Measurements from ENCODE around the gene DLK2. TPM values are rescaled to one million over a fixed set of nuclear protein-coding genes. Genes with fewer than 3 reads are reported as not detected.

DLK2 gene
- total RNA-seq, 1 donor from 2014 or later = 3.9 TPM

GRCh38 chr6:43477235-43478007, 22.1 kb upstream of the DLK2 start, which contains the start of gene TJAP1:
Gene TJAP1 (plus strand): TSS chr6:43477570. CDS start chr6:43499002, 21,432 bp downstream.
- Histone ChIP-seq H3K27ac (peak within 1 kb of the TSS; percentile 90), H3K27me3 (no peaks in the 10 kb centered on the region), H3K9me3 (no peaks in the 10 kb centered on the region), H3K36me3 (no peaks in the 10 kb centered on the region), H3K4me3 (peak within 1 kb of the TSS; percentile 67 to 90), H3K4me1 (peaks cover 44% of the 10 kb centered on the region)
- TF ChIP-seq POLR2A (IDR thresholded peaks at IDR 0.05) (peak in 1 of 2 donors; percentile 39), CTCF (IDR thresholded peaks at IDR 0.05) (no peak), POLR2AphosphoS5 (IDR thresholded peaks at IDR 0.05; ENCODE audit: insufficient read depth in 1 of 2, low read depth in 1 of 2) (peak; percentile 77 to 87)
- intact Hi-C loops (cut with DNase I) = no loop called here
- DNase-seq (ENCODE audit: extremely low spot score in 2 of 2) = no peak

GRCh38 chr6:43476746-43477145, 21.4 kb upstream of the DLK2 start:
- no peaks in the 10 kb centered on the region for H3K36me3 ChIP-seq
- no peaks in the 10 kb centered on the region for H3K9me3 ChIP-seq
- H3K4me3 ChIP-seq = peak overlapping the region; percentile 67 to 90
- no peaks in the 10 kb centered on the region for H3K27me3 ChIP-seq
- DNase-seq (ENCODE audit: extremely low spot score in 2 of 2) = no peak
- no peak for TF ChIP-seq POLR2A (IDR thresholded peaks at IDR 0.05)
- TF ChIP-seq CTCF (IDR thresholded peaks at IDR 0.05) = no peak
- TF ChIP-seq POLR2AphosphoS5 (IDR thresholded peaks at IDR 0.05; ENCODE audit: insufficient read depth in 1 of 2, low read depth in 1 of 2) = no peak
- peak overlapping the region; percentile 90 for H3K27ac ChIP-seq
- H3K4me1 ChIP-seq = peaks cover 38% of the 10 kb centered on the region
- intact Hi-C loops (cut with DNase I) = no loop called here

- intact Hi-C loops (cut with DNase I) = no loop called here
- no peaks in the 10 kb centered on the region for H3K36me3 ChIP-seq
- no peak overlapping the region for H3K27ac ChIP-seq
- no peak for TF ChIP-seq POLR2A (IDR thresholded peaks at IDR 0.05)
- no peak for TF ChIP-seq POLR2AphosphoS5 (IDR thresholded peaks at IDR 0.05; ENCODE audit: insufficient read depth in 1 of 2, low read depth in 1 of 2)
- no peak for TF ChIP-seq CTCF (IDR thresholded peaks at IDR 0.05)
- no peak for DNase-seq (ENCODE audit: extremely low spot score in 2 of 2)
- peaks cover 27% of the 10 kb centered on the region for H3K4me1 ChIP-seq
- no peaks in the 10 kb centered on the region for H3K27me3 ChIP-seq
- no peaks in the 10 kb centered on the region for H3K9me3 ChIP-seq
- no peak overlapping the region for H3K4me3 ChIP-seq
These were observed 20.2 kb upstream of the DLK2 start for GRCh38 chr6:43475516-43475915.

GRCh38 chr6:43472515-43472914, 17.2 kb upstream of the DLK2 start:
- intact Hi-C loops (cut with DNase I) = no loop called here
- TF ChIP-seq POLR2AphosphoS5 (IDR thresholded peaks at IDR 0.05; ENCODE audit: insufficient read depth in 1 of 2, low read depth in 1 of 2) (no peak), CTCF (IDR thresholded peaks at IDR 0.05) (no peak), POLR2A (IDR thresholded peaks at IDR 0.05) (no peak)
- no peak for DNase-seq (ENCODE audit: extremely low spot score in 2 of 2)

GRCh38 chr6:43471399-43471798, 16.1 kb upstream of the DLK2 start:
- Histone ChIP-seq H3K4me3 (no peak overlapping the region), H3K36me3 (no peaks in the 10 kb centered on the region), H3K9me3 (no peaks in the 10 kb centered on the region), H3K4me1 (no peaks in the 10 kb centered on the region), H3K27ac (no peak overlapping the region), H3K27me3 (no peaks in the 10 kb centered on the region)
- TF ChIP-seq POLR2A (IDR thresholded peaks at IDR 0.05) (no peak), POLR2AphosphoS5 (IDR thresholded peaks at IDR 0.05; ENCODE audit: insufficient read depth in 1 of 2, low read depth in 1 of 2) (no peak), CTCF (IDR thresholded peaks at IDR 0.05) (no peak)
- intact Hi-C loops (cut with DNase I) = no loop called here
- DNase-seq (ENCODE audit: extremely low spot score in 2 of 2) = no peak

More at GRCh38 chr6:43472515-43472914, 17.2 kb upstream of the DLK2 start:
- Histone ChIP-seq H3K4me1 (no peaks in the 10 kb centered on the region), H3K27me3 (no peaks in the 10 kb centered on the region), H3K27ac (no peak overlapping the region), H3K36me3 (no peaks in the 10 kb centered on the region), H3K9me3 (no peaks in the 10 kb centered on the region), H3K4me3 (no peak overlapping the region)

All from vagina (tissue), 2 donors.